GM21390 (cell line): ENCODE data around the gene PKMYT1.

Source experiments
- ATAC-seq: cut with Tn5 transposase; IDR thresholded peaks from one replicate; pipeline ENCODE4 v1.9.1; 2021; ENCODE audit not compliant: unreplicated experiment

PKMYT1 gene

GRCh38 chr16:3000540-3000939 is 20.3 kb upstream of the PKMYT1 start:
- ATAC-seq, result no peak

- ATAC-seq, result no peak
These were observed 19.7 kb upstream of the PKMYT1 start for GRCh38 chr16:2999929-3000328.

GRCh38 chr16:2996298-2996697 is 16.1 kb upstream of the PKMYT1 start:
- no peak for ATAC-seq

GRCh38 chr16:2992383-2993081 is 12.3 kb upstream of the PKMYT1 start:
- ATAC-seq, result no peak

- ATAC-seq, result no peak
These were observed 11.5 kb upstream of the PKMYT1 start for GRCh38 chr16:2991566-2992261.

- ATAC-seq, result no peak
These were observed 10.6 kb upstream of the PKMYT1 start for GRCh38 chr16:2990891-2991290.

GRCh38 chr16:2988590-2989099 is 8.4 kb upstream of the PKMYT1 start:
- ATAC-seq, result no peak

GRCh38 chr16:2987833-2988232 is 7.6 kb upstream of the PKMYT1 start:
- no peak for ATAC-seq

- no peak for ATAC-seq
These were observed 7.0 kb upstream of the PKMYT1 start for GRCh38 chr16:2987286-2987685.

GRCh38 chr16:2986623-2987188 is 6.5 kb upstream of the PKMYT1 start:
- no peak for ATAC-seq

GRCh38 chr16:2985893-2986355 is 5.7 kb upstream of the PKMYT1 start:
- ATAC-seq, result no peak

- no peak for ATAC-seq
These were observed 5.2 kb upstream of the PKMYT1 start for GRCh38 chr16:2985462-2985861.

GRCh38 chr16:2983706-2984136 is 3.5 kb upstream of the PKMYT1 start:
- no peak for ATAC-seq

- no peak for ATAC-seq
These were observed 2.2 kb upstream of the PKMYT1 start for GRCh38 chr16:2982402-2982801.

GRCh38 chr16:2981899-2982250 is 1.6 kb upstream of the PKMYT1 start:
- no peak for ATAC-seq

- no peak for ATAC-seq
These were observed 1.1 kb upstream of the PKMYT1 start for GRCh38 chr16:2981177-2981898.

GRCh38 chr16:2979669-2980226 is 498 bp downstream of the PKMYT1 start:
- peak; percentile 7 for ATAC-seq

GRCh38 chr16:2977440-2977839 is 2.8 kb downstream of the PKMYT1 start:
- ATAC-seq, result no peak

- ATAC-seq, result no peak
These were observed 3.6 kb downstream of the PKMYT1 start for GRCh38 chr16:2976673-2977072.

- no peak for ATAC-seq
These were observed 4.0 kb downstream of the PKMYT1 start for GRCh38 chr16:2976201-2976600.

GRCh38 chr16:2975161-2975795 is 5.0 kb downstream of the PKMYT1 start:
- no peak for ATAC-seq
